ENCODE results near the gene FILIP1. TPM values are rescaled to one million over a fixed set of nuclear protein-coding genes. Genes with fewer than 3 reads are reported as not detected.
A peak's percentile ranks its signal among the peaks of the same experiment; 100 is the strongest.
"Not testable (repeated sequence)": the region's sequence is repeated elsewhere in the genome, so short reads cannot be mapped to it uniquely, and the experiment has no call there.

Gene FILIP1
- total RNA-seq, 1 donor from 2014 or later: 22.9 TPM

DNA sequence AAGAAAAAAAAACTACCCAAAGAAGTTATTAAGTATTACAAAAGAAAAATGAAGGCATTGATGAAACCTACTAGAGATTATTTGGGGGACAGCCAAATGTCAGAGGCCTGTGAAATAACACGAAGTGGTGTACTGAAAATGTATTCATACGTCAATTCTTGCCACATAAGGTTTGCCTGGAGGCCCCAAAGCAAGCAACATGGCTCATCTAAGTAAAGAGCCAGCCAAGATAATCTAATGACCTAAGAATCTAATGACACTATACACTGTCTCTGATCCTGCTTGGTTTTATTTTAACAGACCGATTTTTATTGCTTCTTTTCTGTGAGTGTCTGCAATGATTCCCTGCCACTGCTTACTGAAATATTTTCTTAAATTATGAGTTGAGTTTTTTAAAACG, 34.7 kb downstream of the FILIP1 start:
- DNase-seq (ENCODE audit: low spot score): no peak

DNA sequence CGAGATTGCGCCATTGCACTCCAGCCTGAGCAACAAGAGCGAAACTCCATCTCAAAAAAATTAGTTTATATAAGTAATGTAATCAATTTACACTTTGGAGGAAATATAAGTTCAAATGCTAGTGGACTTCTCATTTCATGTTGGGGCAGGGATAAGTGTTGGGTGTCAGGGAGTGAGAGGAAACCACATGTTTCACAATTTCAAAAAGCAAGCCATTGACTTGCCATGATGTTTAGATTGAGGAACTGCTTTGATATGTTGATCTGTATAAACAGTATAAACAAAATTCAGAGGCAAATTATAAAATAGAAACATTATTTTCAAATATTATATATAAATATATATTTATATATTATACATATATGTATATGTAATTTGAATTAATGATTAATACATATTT, 42.7 kb downstream of the FILIP1 start:
- no peak for DNase-seq (ENCODE audit: low spot score)

GRCh38 chr6:75449630-75450206, 43.9 kb downstream of the FILIP1 start:
- no peak for DNase-seq (ENCODE audit: low spot score)

- DNase-seq (ENCODE audit: low spot score): no peak
Observed at GRCh38 chr6:75446241-75446880, 47.2 kb downstream of the FILIP1 start.

GRCh38 chr6:75445738-75446137, 47.9 kb downstream of the FILIP1 start:
- DNase-seq (ENCODE audit: low spot score): no peak

DNA sequence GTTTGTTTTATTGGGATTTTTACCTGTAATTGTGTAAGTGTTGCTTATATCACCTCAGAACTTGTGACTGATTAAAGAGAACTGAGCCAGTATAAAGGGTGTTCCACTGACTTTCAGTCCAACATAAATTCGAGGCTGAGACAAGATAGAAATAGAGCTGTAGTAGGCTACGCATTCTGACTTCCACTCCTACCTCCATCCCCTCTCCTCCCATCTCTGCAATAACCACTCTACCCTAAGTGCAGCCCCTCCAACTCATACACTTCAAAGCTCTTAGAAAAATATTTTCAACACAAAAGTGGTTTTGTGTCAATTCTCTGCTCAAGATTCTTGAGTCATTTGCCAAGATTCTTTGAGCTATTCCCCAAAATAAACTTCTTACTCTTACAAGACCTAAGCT, 48.7 kb downstream of the FILIP1 start:
- no peak for DNase-seq (ENCODE audit: low spot score)

DNA sequence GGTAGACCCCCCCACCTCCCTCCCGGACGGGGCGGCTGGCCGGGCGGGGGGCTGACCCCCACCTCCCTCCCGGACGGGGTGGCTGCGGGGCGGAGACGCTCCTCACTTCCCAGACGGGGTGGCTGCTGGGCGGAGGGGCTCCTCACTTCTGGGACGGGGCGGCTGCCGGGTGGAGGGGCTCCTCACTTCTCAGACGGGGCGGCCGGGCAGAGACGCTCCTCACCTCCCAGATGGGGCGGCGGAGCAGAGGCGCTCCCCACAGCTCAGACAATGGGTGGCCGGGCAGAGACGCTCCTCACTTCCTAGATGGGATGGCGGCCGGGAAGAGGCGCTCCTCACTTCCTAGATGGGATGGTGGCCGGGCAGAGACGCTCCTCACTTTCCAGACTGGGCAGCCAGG, 51.7 kb downstream of the FILIP1 start:
- not testable (repeated sequence) for DNase-seq (ENCODE audit: low spot score)

DNA sequence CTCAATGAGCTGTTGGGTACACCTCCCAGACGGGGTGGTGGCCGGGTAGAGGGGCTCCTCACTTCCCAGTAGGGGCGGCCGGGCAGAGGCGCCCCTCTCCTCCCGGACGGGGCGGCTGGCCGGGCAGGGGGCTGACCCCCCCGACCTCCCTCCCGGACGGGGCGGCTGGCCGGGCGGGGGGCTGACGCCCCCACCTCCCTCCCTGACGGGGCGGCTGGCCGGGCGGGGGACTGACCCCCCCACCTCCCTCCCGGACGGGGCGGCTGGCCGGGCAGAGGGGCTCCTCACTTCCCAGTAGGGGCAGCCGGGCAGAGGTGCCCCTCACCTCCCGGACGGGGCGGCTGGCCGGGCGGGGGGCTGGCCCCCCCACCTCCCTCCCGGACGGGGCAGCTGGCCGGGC, 52.1 kb downstream of the FILIP1 start:
- DNase-seq (ENCODE audit: low spot score): not testable (repeated sequence)

DNA sequence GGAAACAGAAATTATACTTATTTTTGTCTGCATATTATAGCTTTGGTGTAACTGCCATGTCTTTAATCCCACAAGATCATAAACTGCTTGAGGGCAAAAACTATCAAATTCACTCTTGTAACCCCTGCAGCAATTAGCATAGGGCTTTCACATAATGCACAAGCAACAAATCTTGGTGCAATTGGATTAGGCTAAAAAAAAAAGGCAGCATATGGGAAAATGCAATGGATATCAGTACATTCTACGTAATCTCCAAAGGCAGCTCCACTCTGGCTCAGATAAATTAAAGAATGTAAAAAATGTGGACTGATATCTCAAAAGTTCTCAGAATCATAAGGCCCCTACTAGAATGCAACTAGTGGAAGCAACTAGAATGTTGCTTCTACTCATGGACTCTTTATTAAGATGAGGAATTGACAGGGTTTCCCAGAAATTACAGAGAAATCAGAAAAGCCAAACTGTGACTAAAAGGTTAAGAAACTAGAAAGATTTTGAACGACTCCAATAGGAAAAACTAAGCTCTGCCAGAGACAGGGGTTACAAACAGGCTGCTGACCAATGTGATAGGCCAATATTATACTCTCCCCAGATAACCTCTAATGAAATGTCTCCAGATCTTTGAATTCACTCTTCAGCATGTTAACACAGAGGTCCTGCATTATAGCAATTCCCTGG, 55.0 kb downstream of the FILIP1 start:
- no peak for DNase-seq (ENCODE audit: low spot score)

DNA sequence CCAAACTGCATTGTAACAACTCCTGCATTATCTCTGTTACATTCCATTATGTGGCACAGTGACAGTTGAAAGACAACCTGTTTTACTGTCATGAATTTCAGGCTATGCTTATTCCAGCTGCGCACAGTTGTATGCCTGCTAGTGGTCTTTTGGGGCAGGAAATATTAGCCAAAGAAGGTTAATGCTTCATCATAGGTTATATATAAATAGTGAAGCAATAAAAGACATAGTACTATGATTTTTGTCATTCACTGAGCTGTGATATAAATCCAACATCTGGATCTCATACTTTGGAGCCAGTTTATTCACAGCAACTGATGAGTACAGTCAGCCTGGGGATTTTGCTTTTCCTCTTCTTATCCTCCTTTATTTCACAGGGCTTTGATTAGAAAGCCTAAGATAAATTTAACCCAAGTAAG, 55.6 kb downstream of the FILIP1 start:
- DNase-seq (ENCODE audit: low spot score): no peak

DNA sequence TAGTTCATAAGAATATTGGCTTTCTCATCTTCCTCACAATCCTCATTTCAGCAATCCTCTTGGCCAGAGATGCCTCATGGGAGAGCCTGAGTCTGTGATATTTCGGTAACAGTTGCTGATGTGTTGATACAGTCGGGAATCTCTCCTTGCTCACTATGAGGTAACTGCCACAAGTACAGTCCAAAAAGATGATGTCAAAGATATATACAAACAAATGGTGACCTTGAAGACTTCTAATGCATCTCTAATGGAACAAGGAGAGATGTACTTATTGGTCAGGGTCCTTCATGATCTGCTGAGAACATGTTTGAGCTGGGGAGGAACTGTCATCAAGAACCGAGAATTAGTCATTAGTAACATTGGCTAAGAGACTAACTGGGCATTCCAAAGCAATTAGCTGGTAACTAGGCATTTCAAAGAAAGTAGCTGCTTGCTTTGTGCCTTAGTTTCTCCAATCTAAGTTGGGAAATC, 56.1 kb downstream of the FILIP1 start:
- DNase-seq (ENCODE audit: low spot score): peak; percentile 14

DNA sequence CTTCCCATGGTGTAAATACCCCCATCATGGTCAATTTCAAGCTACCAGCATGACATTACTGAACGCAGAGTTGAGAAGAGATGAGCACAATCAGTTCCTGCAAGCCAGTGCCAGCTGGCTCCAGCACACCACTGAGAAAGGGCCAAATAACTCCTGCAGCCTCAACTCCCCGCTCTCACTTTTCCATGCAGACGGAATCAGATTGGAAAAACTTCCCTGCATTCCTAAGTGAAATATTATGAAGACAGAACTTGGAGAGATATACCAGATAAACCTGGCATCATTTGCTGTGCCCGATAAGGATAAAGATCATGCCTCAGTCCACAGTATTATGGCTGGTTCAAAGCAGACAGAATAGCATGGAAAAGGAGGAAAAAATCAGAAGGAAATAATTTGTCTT, 56.7 kb downstream of the FILIP1 start:
- peak; percentile 31 for DNase-seq (ENCODE audit: low spot score)

DNA sequence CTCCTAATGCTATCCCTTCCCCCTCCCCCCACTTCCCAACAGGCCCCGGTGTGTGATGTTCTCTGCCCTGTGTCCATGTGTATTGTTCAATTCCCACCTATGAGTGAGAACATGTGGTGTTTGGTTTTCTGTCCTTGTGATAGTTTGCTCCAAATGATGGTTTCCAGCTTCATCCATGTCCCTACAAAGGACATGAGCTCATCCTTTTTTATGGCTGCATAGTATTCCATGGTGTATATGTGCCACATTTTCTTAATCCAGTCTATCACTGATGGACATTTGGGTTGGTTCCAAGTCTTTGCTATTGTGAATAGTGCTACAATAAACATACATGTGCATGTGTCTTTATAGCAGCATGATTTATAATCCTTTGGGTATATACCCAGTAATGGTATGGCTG, 60.8 kb downstream of the FILIP1 start:
- DNase-seq (ENCODE audit: low spot score): not testable (repeated sequence)

DNA sequence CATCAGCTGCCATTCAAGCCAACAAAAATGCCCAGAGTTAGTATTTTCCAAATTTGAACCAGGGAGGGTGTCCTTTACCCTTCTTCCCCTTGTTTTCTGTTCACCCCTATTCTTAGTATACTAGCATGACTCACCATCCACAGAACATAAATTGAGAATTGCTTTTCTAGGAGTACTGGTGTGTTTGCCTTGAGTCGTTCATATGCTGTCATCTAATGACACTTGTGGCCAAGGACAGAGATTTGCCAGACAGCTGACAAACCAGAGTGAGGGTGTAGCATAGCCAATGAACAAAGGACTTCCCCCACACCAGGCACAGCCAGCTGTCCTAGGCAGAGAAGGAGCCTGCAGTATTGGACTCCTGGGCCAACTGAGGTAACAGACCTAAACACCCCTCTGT, 62.2 kb downstream of the FILIP1 start:
- no peak for DNase-seq (ENCODE audit: low spot score)

GRCh38 chr6:75430631-75431325, 62.8 kb downstream of the FILIP1 start:
- no peak for DNase-seq (ENCODE audit: low spot score)

GRCh38 chr6:75429061-75429703, 64.4 kb downstream of the FILIP1 start:
- DNase-seq (ENCODE audit: low spot score): no peak

GRCh38 chr6:75428204-75428603, 65.4 kb downstream of the FILIP1 start:
- DNase-seq (ENCODE audit: low spot score): no peak

DNA sequence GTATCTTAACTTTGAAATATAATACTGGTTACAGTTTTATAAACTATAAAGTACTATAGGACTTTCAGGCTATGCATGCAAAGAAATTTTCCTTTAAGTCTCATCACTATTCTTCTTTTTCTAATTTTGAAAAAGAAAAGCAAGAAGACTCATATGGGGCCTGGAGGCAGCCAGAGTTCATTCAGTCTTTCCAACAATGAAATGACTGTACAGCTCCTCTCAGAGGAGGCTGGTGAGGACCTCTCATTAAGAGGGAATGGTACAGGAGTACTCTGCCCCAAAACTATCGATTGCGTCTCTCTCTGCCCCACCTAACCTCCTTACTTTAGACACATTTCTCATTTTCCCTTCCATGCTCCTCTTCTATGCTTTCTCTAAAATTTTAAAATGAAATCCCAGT, 66.3 kb downstream of the FILIP1 start:
- DNase-seq (ENCODE audit: low spot score): no peak

DNA sequence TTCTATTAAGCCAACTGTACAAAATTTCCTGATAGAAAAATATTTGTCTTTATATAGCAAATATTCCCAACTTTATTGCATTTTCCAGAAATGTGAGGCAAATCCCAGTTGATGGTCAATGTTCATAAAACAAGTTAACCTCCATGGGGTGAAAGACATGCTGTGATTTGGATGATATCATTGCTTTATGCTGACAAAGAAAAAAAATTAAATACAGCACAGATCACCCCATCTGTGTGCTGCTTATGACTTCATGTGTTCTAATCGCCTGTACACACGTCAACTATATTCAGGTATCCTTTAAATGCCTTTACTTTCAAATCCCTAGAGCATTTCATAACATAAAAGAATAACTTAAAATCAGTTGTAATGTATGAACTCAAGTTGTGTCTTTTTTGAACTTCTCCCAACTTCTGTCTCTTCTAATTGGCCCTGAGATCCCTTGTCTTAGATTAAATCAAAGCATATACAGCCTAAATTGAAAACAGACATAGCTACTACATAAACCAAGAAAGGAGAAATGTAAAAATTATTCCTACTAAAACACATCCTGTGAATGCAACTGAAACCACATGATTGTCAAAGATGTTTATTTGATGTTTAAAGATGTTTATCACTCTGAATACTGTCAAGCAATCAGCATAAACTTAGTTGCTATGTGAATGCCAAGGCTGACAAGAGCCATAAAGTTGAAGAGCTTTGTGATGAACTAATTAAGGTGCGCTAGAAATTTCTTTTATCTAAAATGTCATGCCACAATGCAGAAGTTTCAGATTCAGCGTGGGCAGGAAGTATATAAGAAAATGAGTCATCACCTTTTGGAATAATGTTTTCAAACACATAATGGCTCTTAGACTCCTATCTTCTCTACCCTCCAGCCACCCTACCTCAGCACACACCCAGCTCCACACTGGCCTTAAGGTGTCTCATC, 68.7 kb downstream of the FILIP1 start:
- DNase-seq (ENCODE audit: low spot score): no peak

- no peak for DNase-seq (ENCODE audit: low spot score)
Observed at GRCh38 chr6:75423386-75423785, 70.2 kb downstream of the FILIP1 start.
